Right hindlimb (tissue), 1 donor: ENCODE data around the gene FXYD2.
"Not testable (repeated sequence)": the region's sequence is repeated elsewhere in the genome, so short reads cannot be mapped to it uniquely, and the experiment has no call there.

Experiments used
- DNase-seq: peaks from one replicate; pipeline ENCODE4 v3.0.0-alpha.2; 2018

The FXYD2 gene

GRCh38 chr11:117819096-117820040, 5.2 kb downstream of the FXYD2 start:
- DNase-seq, result peak; percentile 89

GRCh38 chr11:117818041-117818873, 6.3 kb downstream of the FXYD2 start:
- no peak for DNase-seq

- DNase-seq, result peak; percentile 90
Observed at GRCh38 chr11:117817368-117818040, 7.0 kb downstream of the FXYD2 start.

GRCh38 chr11:117816846-117817367, 7.6 kb downstream of the FXYD2 start:
- no peak for DNase-seq

- no peak for DNase-seq
Observed at GRCh38 chr11:117816151-117816741, 8.3 kb downstream of the FXYD2 start.

GRCh38 chr11:117815262-117815803, 9.2 kb downstream of the FXYD2 start:
- no peak for DNase-seq

- DNase-seq, result no peak
Observed at GRCh38 chr11:117814766-117815261, 9.7 kb downstream of the FXYD2 start.

- no peak for DNase-seq
Observed at GRCh38 chr11:117814204-117814765, 10.3 kb downstream of the FXYD2 start.

- DNase-seq, result not testable (repeated sequence)
Observed at GRCh38 chr11:117810056-117810451, 14.5 kb downstream of the FXYD2 start.

- peak; percentile 81 for DNase-seq
Observed at GRCh38 chr11:117809236-117810055, 15.1 kb downstream of the FXYD2 start.

GRCh38 chr11:117808784-117809183, 15.8 kb downstream of the FXYD2 start:
- no peak for DNase-seq

GRCh38 chr11:117807482-117808327, 16.8 kb downstream of the FXYD2 start:
- peak; percentile 79 for DNase-seq

- DNase-seq, result no peak
Observed at GRCh38 chr11:117806846-117807245, 17.7 kb downstream of the FXYD2 start.

GRCh38 chr11:117805045-117805444, 19.5 kb downstream of the FXYD2 start:
- DNase-seq, result no peak

- DNase-seq, result no peak
Observed at GRCh38 chr11:117803896-117804295, 20.6 kb downstream of the FXYD2 start.

- DNase-seq, result no peak
Observed at GRCh38 chr11:117799634-117800033, 24.9 kb downstream of the FXYD2 start.

GRCh38 chr11:117796872-117797529, 27.5 kb downstream of the FXYD2 start, which contains the start of gene DSCAML1:
DSCAML1 (minus strand) TSS chr11:117797216; CDS start chr11:117797079, 137 bp downstream.
- DNase-seq, result no peak

GRCh38 chr11:117796456-117796871, 28.1 kb downstream of the FXYD2 start:
- DNase-seq, result no peak
